IPS-18c (cell line): Measurements from ENCODE around the gene PLD6.
"Not testable (repeated sequence)": the region's sequence is repeated elsewhere in the genome, so short reads cannot be mapped to it uniquely, and the experiment has no call there.

Source experiments
- H3K4me3 ChIP-seq: 2 replicates; pipeline ENCODE4 v1.7.0; 2013; ENCODE audit warnings: low read depth, mild to moderate bottlenecking, low read length, moderate library complexity; ENCODE audit not compliant: insufficient read depth
- H3K9me3 ChIP-seq: one replicate; pipeline ENCODE4 v1.6.1; 2013; ENCODE audit warnings: mild to moderate bottlenecking, low read length, moderate library complexity; ENCODE audit not compliant: control insufficient read depth, insufficient read depth

PLD6 gene

GRCh38 chr17:17186551-17187505, 19.3 kb downstream of the PLD6 start:
- Histone ChIP-seq H3K9me3 (no peaks in the 10 kb centered on the region), H3K4me3 (no peak overlapping the region)

GRCh38 chr17:17186051-17186450, 20.1 kb downstream of the PLD6 start:
- no peaks in the 10 kb centered on the region for H3K9me3 ChIP-seq

GRCh38 chr17:17184985-17185757, 21.0 kb downstream of the PLD6 start:
- not testable (repeated sequence) for H3K9me3 ChIP-seq, H3K4me3 ChIP-seq

More at GRCh38 chr17:17186051-17186450, 20.1 kb downstream of the PLD6 start:
- H3K4me3 ChIP-seq = no peak overlapping the region

- Histone ChIP-seq H3K4me3 (no peak overlapping the region), H3K9me3 (no peaks in the 10 kb centered on the region)
These were observed 22.4 kb downstream of the PLD6 start for GRCh38 chr17:17183744-17184143.

GRCh38 chr17:17182598-17183136, 23.5 kb downstream of the PLD6 start:
- Histone ChIP-seq H3K9me3 (no peaks in the 10 kb centered on the region), H3K4me3 (no peak overlapping the region)

GRCh38 chr17:17181666-17182597, 24.2 kb downstream of the PLD6 start:
- Histone ChIP-seq H3K9me3 (no peaks in the 10 kb centered on the region), H3K4me3 (no peak overlapping the region)

- Histone ChIP-seq H3K9me3 (no peaks in the 10 kb centered on the region), H3K4me3 (no peak overlapping the region)
These were observed 25.2 kb downstream of the PLD6 start for GRCh38 chr17:17180741-17181525.

GRCh38 chr17:17180141-17180603, 26.0 kb downstream of the PLD6 start:
- no peak overlapping the region for H3K4me3 ChIP-seq
- H3K9me3 ChIP-seq = no peaks in the 10 kb centered on the region

GRCh38 chr17:17179371-17179827, 26.7 kb downstream of the PLD6 start:
- Histone ChIP-seq H3K9me3 (no peaks in the 10 kb centered on the region), H3K4me3 (no peak overlapping the region)

GRCh38 chr17:17177176-17177575, 29.0 kb downstream of the PLD6 start:
- H3K4me3 ChIP-seq = no peak overlapping the region
- H3K9me3 ChIP-seq = no peaks in the 10 kb centered on the region

- Histone ChIP-seq H3K4me3 (no peak overlapping the region), H3K9me3 (no peaks in the 10 kb centered on the region)
These were observed 29.8 kb downstream of the PLD6 start for GRCh38 chr17:17176341-17176740.

GRCh38 chr17:17175917-17176316, 30.2 kb downstream of the PLD6 start:
- Histone ChIP-seq H3K4me3 (no peak overlapping the region), H3K9me3 (no peaks in the 10 kb centered on the region)

GRCh38 chr17:17175340-17175739, 30.8 kb downstream of the PLD6 start:
- H3K4me3 ChIP-seq = no peak overlapping the region
- no peaks in the 10 kb centered on the region for H3K9me3 ChIP-seq

GRCh38 chr17:17173921-17174320, 32.2 kb downstream of the PLD6 start:
- Histone ChIP-seq H3K4me3 (no peak overlapping the region), H3K9me3 (no peaks in the 10 kb centered on the region)

- H3K9me3 ChIP-seq = no peaks in the 10 kb centered on the region
- no peak overlapping the region for H3K4me3 ChIP-seq
These were observed 33.1 kb downstream of the PLD6 start for GRCh38 chr17:17172990-17173389.
